Memory B cell (primary cell): ENCODE data around the gene CCDC192.

Source experiments
- ATAC-seq: fragments of 150-1000 bp; cut with Tn5 transposase; 2 replicates; pipeline ENCODE4 v1.10.0; 2021; ENCODE audit warnings: low read depth, mild to moderate bottlenecking, moderate library complexity
- DNase-seq, 2 donors: peaks; one replicate each; pipeline ENCODE4 v3.0.0; 2022; ENCODE audit warnings: low spot score in 2 of 2
- H3K27ac Mint-ChIP-seq: one replicate; pipeline ENCODE4 v1.8.0; 2022; ENCODE audit warnings: mild to moderate bottlenecking, moderate library complexity, mixed read lengths
- H3K27me3 Mint-ChIP-seq: one replicate; pipeline ENCODE4 v1.8.0; 2022; ENCODE audit warnings: mixed read lengths
- H3K36me3 Mint-ChIP-seq: one replicate; pipeline ENCODE4 v1.8.0; 2022; ENCODE audit warnings: mild to moderate bottlenecking, mixed read lengths
- H3K4me1 Mint-ChIP-seq: one replicate; pipeline ENCODE4 v1.8.0; 2022; ENCODE audit warnings: mixed read lengths
- H3K4me3 Mint-ChIP-seq: one replicate; pipeline ENCODE4 v1.8.0; 2022; ENCODE audit warnings: mild to moderate bottlenecking, moderate library complexity, mixed read lengths
- H3K9me3 Mint-ChIP-seq: one replicate; pipeline ENCODE4 v1.8.0; 2022; ENCODE audit warnings: mixed read lengths

The CCDC192 gene

GRCh38 chr5:127894461-127894860 is 191.3 kb downstream of the CCDC192 start:
- Mint-ChIP-seq H3K27me3 (peaks cover 2% of the 10 kb centered on the region), H3K4me1 (no peaks in the 10 kb centered on the region), H3K36me3 (no peaks in the 10 kb centered on the region), H3K27ac (no peak overlapping the region), H3K4me3 (no peak overlapping the region), H3K9me3 (no peaks in the 10 kb centered on the region)
- DNase-seq (no peak), ATAC-seq (no peak)

GRCh38 chr5:127898551-127899213 is 195.5 kb downstream of the CCDC192 start:
- H3K27ac Mint-ChIP-seq, result no peak overlapping the region

GRCh38 chr5:127899214-127899610 is 196.0 kb downstream of the CCDC192 start:
- Mint-ChIP-seq H3K36me3 (no peaks in the 10 kb centered on the region), H3K27ac (no peak overlapping the region), H3K27me3 (no peaks in the 10 kb centered on the region), H3K9me3 (no peaks in the 10 kb centered on the region), H3K4me3 (no peak overlapping the region), H3K4me1 (no peaks in the 10 kb centered on the region)
- ATAC-seq (no peak), DNase-seq (no peak)

More at GRCh38 chr5:127898551-127899213, 195.5 kb downstream of the CCDC192 start:
- Mint-ChIP-seq H3K4me1 (no peaks in the 10 kb centered on the region), H3K36me3 (no peaks in the 10 kb centered on the region), H3K9me3 (no peaks in the 10 kb centered on the region), H3K27me3 (no peaks in the 10 kb centered on the region), H3K4me3 (no peak overlapping the region)
- DNase-seq, result no peak
- ATAC-seq, result no peak

GRCh38 chr5:127906562-127907204 is 203.5 kb downstream of the CCDC192 start:
- H3K27ac Mint-ChIP-seq, result no peak overlapping the region
- no peak overlapping the region for H3K4me3 Mint-ChIP-seq
- no peaks in the 10 kb centered on the region for H3K36me3 Mint-ChIP-seq
- no peaks in the 10 kb centered on the region for H3K4me1 Mint-ChIP-seq
- ATAC-seq, result no peak
- H3K9me3 Mint-ChIP-seq, result no peaks in the 10 kb centered on the region
- DNase-seq, result no peak
- peaks cover 3% of the 10 kb centered on the region for H3K27me3 Mint-ChIP-seq

- no peaks in the 10 kb centered on the region for H3K9me3 Mint-ChIP-seq
- H3K4me3 Mint-ChIP-seq, result no peak overlapping the region
- no peaks in the 10 kb centered on the region for H3K4me1 Mint-ChIP-seq
- peaks cover 3% of the 10 kb centered on the region for H3K27me3 Mint-ChIP-seq
- no peak overlapping the region for H3K27ac Mint-ChIP-seq
- ATAC-seq (no peak), DNase-seq (no peak)
- H3K36me3 Mint-ChIP-seq, result no peaks in the 10 kb centered on the region
Observed at GRCh38 chr5:127907907-127908306, 204.7 kb downstream of the CCDC192 start.

GRCh38 chr5:127909066-127909465 is 205.9 kb downstream of the CCDC192 start:
- H3K4me3 Mint-ChIP-seq, result no peak overlapping the region
- DNase-seq (no peak), ATAC-seq (peak; percentile 63)
- no peaks in the 10 kb centered on the region for H3K9me3 Mint-ChIP-seq
- no peaks in the 10 kb centered on the region for H3K4me1 Mint-ChIP-seq
- no peak overlapping the region for H3K27ac Mint-ChIP-seq
- no peaks in the 10 kb centered on the region for H3K36me3 Mint-ChIP-seq
- H3K27me3 Mint-ChIP-seq, result peaks cover 3% of the 10 kb centered on the region

GRCh38 chr5:127909821-127910220 is 206.6 kb downstream of the CCDC192 start:
- ATAC-seq (no peak), DNase-seq (no peak)
- Mint-ChIP-seq H3K4me1 (no peaks in the 10 kb centered on the region), H3K36me3 (no peaks in the 10 kb centered on the region), H3K27me3 (peaks cover 3% of the 10 kb centered on the region), H3K9me3 (no peaks in the 10 kb centered on the region), H3K4me3 (no peak overlapping the region), H3K27ac (no peak overlapping the region)

GRCh38 chr5:127910307-127910956 is 207.2 kb downstream of the CCDC192 start:
- Mint-ChIP-seq H3K36me3 (no peaks in the 10 kb centered on the region), H3K27ac (no peak overlapping the region), H3K4me3 (no peak overlapping the region), H3K9me3 (no peaks in the 10 kb centered on the region), H3K4me1 (no peaks in the 10 kb centered on the region), H3K27me3 (peaks cover 3% of the 10 kb centered on the region)
- DNase-seq, result no peak
- no peak for ATAC-seq

GRCh38 chr5:127911619-127912018 is 208.4 kb downstream of the CCDC192 start:
- H3K27ac Mint-ChIP-seq, result no peak overlapping the region
- H3K9me3 Mint-ChIP-seq, result no peaks in the 10 kb centered on the region
- no peaks in the 10 kb centered on the region for H3K4me1 Mint-ChIP-seq
- H3K4me3 Mint-ChIP-seq, result no peak overlapping the region
- H3K36me3 Mint-ChIP-seq, result no peaks in the 10 kb centered on the region
- ATAC-seq (no peak), DNase-seq (no peak)
- H3K27me3 Mint-ChIP-seq, result no peaks in the 10 kb centered on the region

- DNase-seq, result no peak
- Mint-ChIP-seq H3K4me3 (no peak overlapping the region), H3K36me3 (no peaks in the 10 kb centered on the region), H3K27me3 (no peaks in the 10 kb centered on the region), H3K9me3 (no peaks in the 10 kb centered on the region), H3K27ac (no peak overlapping the region), H3K4me1 (peaks cover 5% of the 10 kb centered on the region)
- ATAC-seq, result no peak
Observed at GRCh38 chr5:127912411-127912810, 209.2 kb downstream of the CCDC192 start.

GRCh38 chr5:127916885-127917573 is 213.8 kb downstream of the CCDC192 start:
- Mint-ChIP-seq H3K9me3 (no peaks in the 10 kb centered on the region), H3K4me1 (peaks cover 5% of the 10 kb centered on the region), H3K4me3 (no peak overlapping the region), H3K36me3 (no peaks in the 10 kb centered on the region), H3K27ac (peak overlapping the region; percentile 11), H3K27me3 (no peaks in the 10 kb centered on the region)
- DNase-seq (no peak), ATAC-seq (no peak)

GRCh38 chr5:127919006-127919796 is 216.0 kb downstream of the CCDC192 start:
- Mint-ChIP-seq H3K4me3 (no peak overlapping the region), H3K36me3 (no peaks in the 10 kb centered on the region), H3K9me3 (no peaks in the 10 kb centered on the region), H3K27me3 (no peaks in the 10 kb centered on the region), H3K27ac (no peak overlapping the region), H3K4me1 (peaks cover 5% of the 10 kb centered on the region)
- DNase-seq (no peak), ATAC-seq (no peak)

- H3K27ac Mint-ChIP-seq, result no peak overlapping the region
- no peak for DNase-seq
Observed at GRCh38 chr5:127919818-127920217, 216.6 kb downstream of the CCDC192 start.

More at GRCh38 chr5:127919818-127920217, 216.6 kb downstream of the CCDC192 start:
- Mint-ChIP-seq H3K4me1 (peaks cover 5% of the 10 kb centered on the region), H3K27me3 (no peaks in the 10 kb centered on the region), H3K9me3 (no peaks in the 10 kb centered on the region), H3K4me3 (no peak overlapping the region), H3K36me3 (no peaks in the 10 kb centered on the region)
- ATAC-seq, result no peak
